ENCODE data around the gene ATP6V1A.
"Not testable (repeated sequence)": the region's sequence is repeated elsewhere in the genome, so short reads cannot be mapped to it uniquely, and the experiment has no call there.

ATP6V1A gene

DNA sequence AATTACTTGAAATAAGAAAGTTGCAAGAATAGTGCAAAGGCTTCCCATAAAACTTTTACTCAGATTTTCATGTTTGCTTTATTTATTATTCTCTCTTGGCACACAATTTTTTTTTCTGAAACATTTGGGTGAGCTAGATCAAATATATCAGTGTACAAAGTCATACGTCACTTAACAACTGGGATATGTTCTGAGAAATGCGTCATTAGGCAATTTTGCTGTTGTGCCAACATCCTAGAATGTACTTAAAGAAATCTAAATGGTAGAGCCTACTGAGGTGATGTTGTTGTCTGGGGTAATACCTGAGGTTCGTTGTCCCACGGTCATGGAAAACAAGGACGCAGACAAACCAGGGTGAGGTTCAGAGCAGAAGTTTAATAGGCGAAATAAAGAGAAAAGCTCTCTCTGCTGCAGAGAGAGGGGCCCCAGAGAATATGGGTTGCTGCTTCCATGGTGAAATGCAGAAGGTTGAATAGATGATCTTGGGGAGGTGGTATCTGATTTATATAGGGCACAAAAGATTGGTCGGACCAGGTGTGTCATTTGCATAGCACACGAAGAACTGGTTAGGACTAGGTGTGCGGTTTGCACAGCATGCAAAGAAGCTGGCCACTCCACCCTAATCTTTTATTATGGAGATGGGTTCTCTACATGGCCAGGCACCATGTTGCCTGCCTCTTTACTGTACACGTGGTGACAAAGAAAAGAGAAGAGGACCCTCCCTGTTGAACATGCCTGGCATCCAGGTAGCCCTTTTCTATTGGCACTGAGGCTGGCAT is 82.9 kb downstream of the ATP6V1A start:
- DNase-seq, result no peak

GRCh38 chr3:113831103-113831355 is 84.2 kb downstream of the ATP6V1A start:
- DNase-seq, result no peak

- DNase-seq, result no peak
Measured at GRCh38 chr3:113832477-113833164, 85.8 kb downstream of the ATP6V1A start.

GRCh38 chr3:113834983-113835382 is 88.1 kb downstream of the ATP6V1A start:
- DNase-seq, result no peak

GRCh38 chr3:113838631-113839209 is 91.9 kb downstream of the ATP6V1A start, which contains the start of gene GRAMD1C:
Gene GRAMD1C (plus strand): TSS chr3:113838788. CDS start chr3:113838910, 122 bp downstream.
- peak; percentile 85 for DNase-seq

DNA sequence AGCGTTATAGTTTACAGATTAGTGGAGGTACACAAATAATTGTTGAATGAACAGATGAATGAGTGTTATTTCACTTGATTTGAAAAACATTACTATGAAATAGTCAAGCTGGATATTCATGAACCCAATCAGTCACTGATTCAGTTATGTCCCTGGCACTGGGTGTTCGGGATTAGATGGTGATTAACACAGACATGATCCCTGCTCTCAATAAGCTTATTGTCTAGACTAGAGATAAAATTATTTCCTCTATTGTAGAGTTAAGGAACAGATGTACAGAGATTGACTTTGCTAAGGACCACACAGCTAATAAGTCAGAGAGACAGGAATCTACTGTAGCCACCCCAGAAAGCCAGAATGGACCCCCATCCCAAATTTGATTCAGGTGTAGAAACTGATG is 92.7 kb downstream of the ATP6V1A start:
- no peak for DNase-seq

DNA sequence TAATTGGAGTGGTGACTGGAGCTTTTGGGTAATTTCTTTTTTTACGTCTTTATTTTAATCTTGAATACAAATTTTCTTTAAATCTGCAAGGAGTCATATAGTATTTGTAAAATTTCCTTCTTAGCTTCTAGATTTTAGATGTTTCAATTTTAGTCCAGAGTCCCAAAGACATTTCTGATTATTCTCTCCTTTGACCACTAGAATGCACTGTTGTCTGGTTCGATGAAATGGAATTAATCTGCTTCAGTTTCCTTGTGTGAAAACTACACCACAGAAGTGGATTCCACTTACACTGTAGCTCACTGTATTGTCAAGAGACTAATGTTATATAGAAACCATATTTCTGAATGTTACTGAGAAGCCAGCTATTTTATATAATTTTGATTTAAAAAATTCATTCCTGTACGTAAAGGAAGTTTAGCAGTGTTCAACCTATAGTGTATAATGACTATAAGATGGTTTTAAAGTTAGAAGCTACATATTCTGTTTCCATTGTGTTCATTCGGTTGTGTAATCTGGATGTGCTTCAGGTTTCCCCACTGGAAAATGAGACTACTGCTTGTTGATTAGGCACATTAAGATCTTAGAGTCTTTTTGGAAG is 97.9 kb downstream of the ATP6V1A start:
- DNase-seq, result peak; percentile 67

DNA sequence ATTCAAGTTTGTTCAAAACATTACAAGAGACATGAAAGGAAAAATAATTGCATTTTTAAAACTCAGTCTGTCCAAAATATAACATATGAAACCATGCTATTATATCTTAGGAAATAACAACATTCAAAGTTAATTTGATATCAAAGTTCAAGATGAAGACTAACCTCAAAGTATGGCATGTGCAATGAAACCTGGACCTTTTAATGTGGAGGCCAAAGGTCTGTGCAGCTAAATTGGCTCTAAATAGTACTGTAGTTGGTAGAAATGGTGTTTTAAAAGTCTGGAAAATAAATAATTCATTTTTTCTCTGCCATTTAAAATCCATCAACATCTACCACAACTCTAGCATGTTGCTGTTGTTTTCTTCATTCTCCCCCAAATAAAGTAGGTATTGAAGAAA is 100.4 kb downstream of the ATP6V1A start:
- DNase-seq, result no peak

DNA sequence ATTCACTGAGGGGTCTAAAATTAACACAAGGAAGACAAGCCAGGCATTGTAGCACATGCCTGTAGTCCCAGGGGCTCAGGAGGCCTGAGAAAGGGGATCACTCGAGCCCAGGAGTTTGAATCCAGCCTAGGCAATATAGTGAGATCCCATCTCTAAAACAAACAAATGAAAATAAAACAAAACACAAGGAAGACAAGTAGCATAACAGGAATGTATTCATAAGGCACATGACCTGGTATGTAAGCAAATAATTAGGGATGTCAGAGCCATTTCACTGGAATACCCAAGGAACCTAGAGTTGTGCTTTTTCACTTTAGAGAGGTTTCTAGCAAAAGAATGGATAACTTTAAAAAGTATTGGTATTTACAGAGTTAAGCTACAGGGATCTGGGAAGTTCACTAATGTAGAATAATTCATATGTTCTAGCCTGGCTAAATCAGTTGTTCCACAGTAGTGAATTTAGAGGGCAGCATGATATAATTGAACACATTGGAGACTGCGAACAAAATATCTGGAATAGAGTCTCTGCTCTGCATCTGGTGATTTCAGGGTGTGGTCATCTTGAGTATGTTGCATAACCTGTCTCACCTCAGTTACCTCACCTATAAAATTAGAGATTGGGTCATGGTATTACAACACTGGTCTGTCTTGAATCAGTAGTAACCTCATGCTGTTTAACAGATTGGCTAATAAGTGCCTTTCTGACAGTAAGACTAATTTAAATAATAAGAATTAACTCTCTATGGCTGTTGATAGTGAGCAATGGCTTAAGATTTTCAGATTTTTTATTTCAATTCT is 101.0 kb downstream of the ATP6V1A start:
- no peak for DNase-seq

DNA sequence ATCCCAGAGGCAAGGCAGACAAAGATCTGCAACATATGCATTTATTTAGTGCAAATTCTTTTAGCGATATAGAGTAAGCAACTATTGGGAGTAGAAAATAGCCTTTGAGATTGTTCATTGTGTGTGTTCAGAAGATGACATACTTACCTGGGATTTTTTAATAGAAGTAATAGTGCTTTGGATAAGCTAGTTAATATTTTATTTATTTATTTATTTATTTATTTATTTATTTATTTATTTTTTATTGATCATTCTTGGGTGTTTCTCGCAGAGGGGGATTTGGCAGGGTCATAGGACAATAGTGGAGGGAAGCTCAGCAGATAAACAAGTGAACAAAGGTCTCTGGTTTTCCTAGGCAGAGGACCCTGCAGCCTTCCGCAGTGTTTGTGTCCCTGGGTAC is 102.2 kb downstream of the ATP6V1A start:
- not testable (repeated sequence) for DNase-seq

- DNase-seq, result not testable (repeated sequence)
Measured at GRCh38 chr3:113849841-113850240, 103.0 kb downstream of the ATP6V1A start.

DNA sequence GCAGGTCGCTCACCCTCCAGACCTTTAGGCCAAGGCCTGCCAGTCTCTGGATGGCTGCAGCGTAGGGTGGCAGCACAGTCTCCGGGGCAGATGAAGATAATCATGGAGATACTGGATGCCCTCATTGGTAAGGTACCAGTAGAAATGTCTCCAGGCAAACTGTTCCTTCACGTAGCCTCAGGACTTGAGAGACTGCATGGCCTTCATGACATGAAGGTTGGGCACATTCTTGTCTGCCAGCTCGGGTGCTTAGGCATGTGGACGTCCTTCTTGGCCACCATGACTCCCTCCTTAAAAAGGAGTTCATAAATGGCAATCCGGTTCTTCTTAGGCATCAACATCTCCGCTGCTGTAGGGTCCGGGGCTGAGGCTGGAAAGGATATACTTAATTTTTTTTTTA is 103.6 kb downstream of the ATP6V1A start:
- not testable (repeated sequence) for DNase-seq

- DNase-seq, result no peak
Measured at GRCh38 chr3:113852506-113852905, 105.7 kb downstream of the ATP6V1A start.
